ENCODE results near the gene PYROXD2. TPM values are rescaled to one million over a fixed set of nuclear protein-coding genes. Genes with fewer than 3 reads are reported as not detected.

PYROXD2 gene
- polyA plus RNA-seq, 1 donor from 2014 or later = 0.11 TPM

DNA sequence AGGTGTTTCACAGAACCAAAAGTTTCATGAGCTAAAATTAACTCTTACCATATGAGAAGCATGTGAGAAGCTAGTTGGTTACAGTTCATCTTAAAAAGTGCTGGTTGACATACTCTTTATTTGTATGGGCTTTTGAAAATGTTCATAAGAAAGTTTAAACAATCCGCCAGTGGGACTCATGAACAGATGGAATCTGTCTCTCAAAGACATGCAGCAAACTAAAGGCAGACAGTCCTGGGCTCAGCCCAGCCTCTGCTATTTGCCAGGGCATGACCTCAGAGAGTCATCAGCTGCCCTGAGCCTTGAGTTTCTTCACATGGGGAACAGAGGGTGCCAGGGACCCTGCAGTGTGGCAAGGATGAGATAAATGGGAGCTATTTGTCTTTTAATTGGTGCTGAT is 3.2 kb downstream of the PYROXD2 start:
- Histone ChIP-seq H3K9me2 (ENCODE audit: insufficient read depth, low read length) (no peaks in the 10 kb centered on the region), H3K79me2 (replicated peaks; ENCODE audit: insufficient read depth, low read length) (no peaks in the 10 kb centered on the region), H3K27me3 (ENCODE audit: insufficient read depth, low read depth, low read length) (no peaks in the 10 kb centered on the region), H3K9me3 (ENCODE audit: low read length) (no peaks in the 10 kb centered on the region), H3K9ac (ENCODE audit: low read length) (no peak overlapping the region), H3K4me2 (ENCODE audit: low read length) (no peak overlapping the region), H3F3A (ENCODE audit: insufficient read depth, low read length, poor library complexity, severe bottlenecking) (no peaks in the 10 kb centered on the region), H3K27ac (ENCODE audit: low read length) (no peak overlapping the region), H4K20me1 (ENCODE audit: insufficient read depth) (no peaks in the 10 kb centered on the region), H3K4me3 (ENCODE audit: low read length) (no peak overlapping the region), H3K36me3 (ENCODE audit: insufficient read depth, low read length) (no peaks in the 10 kb centered on the region), H2AFZ (ENCODE audit: low read depth, low read length) (no peak overlapping the region)
- TF ChIP-seq, protein P1, sequence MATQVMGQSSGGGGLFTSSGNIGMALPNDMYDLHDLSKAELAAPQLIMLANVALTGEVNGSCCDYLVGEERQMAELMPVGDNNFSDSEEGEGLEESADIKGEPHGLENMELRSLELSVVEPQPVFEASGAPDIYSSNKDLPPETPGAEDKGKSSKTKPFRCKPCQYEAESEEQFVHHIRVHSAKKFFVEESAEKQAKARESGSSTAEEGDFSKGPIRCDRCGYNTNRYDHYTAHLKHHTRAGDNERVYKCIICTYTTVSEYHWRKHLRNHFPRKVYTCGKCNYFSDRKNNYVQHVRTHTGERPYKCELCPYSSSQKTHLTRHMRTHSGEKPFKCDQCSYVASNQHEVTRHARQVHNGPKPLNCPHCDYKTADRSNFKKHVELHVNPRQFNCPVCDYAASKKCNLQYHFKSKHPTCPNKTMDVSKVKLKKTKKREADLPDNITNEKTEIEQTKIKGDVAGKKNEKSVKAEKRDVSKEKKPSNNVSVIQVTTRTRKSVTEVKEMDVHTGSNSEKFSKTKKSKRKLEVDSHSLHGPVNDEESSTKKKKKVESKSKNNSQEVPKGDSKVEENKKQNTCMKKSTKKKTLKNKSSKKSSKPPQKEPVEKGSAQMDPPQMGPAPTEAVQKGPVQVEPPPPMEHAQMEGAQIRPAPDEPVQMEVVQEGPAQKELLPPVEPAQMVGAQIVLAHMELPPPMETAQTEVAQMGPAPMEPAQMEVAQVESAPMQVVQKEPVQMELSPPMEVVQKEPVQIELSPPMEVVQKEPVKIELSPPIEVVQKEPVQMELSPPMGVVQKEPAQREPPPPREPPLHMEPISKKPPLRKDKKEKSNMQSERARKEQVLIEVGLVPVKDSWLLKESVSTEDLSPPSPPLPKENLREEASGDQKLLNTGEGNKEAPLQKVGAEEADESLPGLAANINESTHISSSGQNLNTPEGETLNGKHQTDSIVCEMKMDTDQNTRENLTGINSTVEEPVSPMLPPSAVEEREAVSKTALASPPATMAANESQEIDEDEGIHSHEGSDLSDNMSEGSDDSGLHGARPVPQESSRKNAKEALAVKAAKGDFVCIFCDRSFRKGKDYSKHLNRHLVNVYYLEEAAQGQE (IDR thresholded peaks at IDR 0.05; ENCODE audit: borderline replicate concordance) = no peak
- TF ChIP-seq EP300 (conservative IDR thresholded peaks at IDR 0.05; ENCODE audit: poor library complexity, severe bottlenecking) = no peak
- no peak for TF ChIP-seq POLR2AphosphoS5 (IDR thresholded peaks at IDR 0.05)
- no peak for TF ChIP-seq SMC3 (conservative IDR thresholded peaks at IDR 0.05; ENCODE audit: poor library complexity)
- no peak for TF ChIP-seq TAF1 (IDR thresholded peaks at IDR 0.05; ENCODE audit: low read depth)
- TF ChIP-seq, protein P2, sequence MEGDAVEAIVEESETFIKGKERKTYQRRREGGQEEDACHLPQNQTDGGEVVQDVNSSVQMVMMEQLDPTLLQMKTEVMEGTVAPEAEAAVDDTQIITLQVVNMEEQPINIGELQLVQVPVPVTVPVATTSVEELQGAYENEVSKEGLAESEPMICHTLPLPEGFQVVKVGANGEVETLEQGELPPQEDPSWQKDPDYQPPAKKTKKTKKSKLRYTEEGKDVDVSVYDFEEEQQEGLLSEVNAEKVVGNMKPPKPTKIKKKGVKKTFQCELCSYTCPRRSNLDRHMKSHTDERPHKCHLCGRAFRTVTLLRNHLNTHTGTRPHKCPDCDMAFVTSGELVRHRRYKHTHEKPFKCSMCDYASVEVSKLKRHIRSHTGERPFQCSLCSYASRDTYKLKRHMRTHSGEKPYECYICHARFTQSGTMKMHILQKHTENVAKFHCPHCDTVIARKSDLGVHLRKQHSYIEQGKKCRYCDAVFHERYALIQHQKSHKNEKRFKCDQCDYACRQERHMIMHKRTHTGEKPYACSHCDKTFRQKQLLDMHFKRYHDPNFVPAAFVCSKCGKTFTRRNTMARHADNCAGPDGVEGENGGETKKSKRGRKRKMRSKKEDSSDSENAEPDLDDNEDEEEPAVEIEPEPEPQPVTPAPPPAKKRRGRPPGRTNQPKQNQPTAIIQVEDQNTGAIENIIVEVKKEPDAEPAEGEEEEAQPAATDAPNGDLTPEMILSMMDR (IDR thresholded peaks at IDR 0.05; ENCODE audit: poor library complexity, severe bottlenecking) = no peak
- no peak for TF ChIP-seq EZH2 (IDR thresholded peaks at IDR 0.05; ENCODE audit: borderline replicate concordance, insufficient read depth, low read length, poor library complexity, severe bottlenecking)

DNA sequence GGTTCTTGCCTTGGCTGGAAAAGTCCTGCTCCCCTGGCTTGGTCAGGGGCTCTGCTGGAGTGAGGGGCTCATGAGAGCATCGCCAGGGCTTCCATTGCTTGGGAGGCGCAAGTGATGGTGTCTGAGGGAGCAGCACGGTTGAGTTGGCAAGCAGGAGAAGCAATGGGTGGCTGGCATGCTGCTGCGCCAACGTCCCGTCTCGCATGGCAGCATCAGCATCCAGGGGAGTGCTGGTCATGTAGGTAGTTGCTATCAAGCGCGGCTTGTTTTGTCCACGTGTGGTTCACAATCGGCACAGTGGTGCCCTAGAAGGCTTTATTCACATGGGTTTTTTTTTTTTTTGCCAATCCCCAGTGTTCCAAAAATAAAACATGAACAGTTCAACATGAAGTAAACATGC is 3.8 kb downstream of the PYROXD2 start:
- H3F3A ChIP-seq (ENCODE audit: insufficient read depth, low read length, poor library complexity, severe bottlenecking) = no peaks in the 10 kb centered on the region
- H3K27me3 ChIP-seq (ENCODE audit: insufficient read depth, low read depth, low read length) = no peaks in the 10 kb centered on the region
- no peak overlapping the region for H3K27ac ChIP-seq (ENCODE audit: low read length)
- H3K36me3 ChIP-seq (ENCODE audit: insufficient read depth, low read length) = no peaks in the 10 kb centered on the region
- H2AFZ ChIP-seq (ENCODE audit: low read depth, low read length) = no peak overlapping the region
- no peaks in the 10 kb centered on the region for H3K9me2 ChIP-seq (ENCODE audit: insufficient read depth, low read length)
- no peaks in the 10 kb centered on the region for H3K9me3 ChIP-seq (ENCODE audit: low read length)
- H3K9ac ChIP-seq (ENCODE audit: low read length) = no peak overlapping the region
- H3K4me3 ChIP-seq (ENCODE audit: low read length) = no peak overlapping the region
- H3K79me2 ChIP-seq (replicated peaks; ENCODE audit: insufficient read depth, low read length) = no peaks in the 10 kb centered on the region
- no peak for TF ChIP-seq EP300 (conservative IDR thresholded peaks at IDR 0.05; ENCODE audit: poor library complexity, severe bottlenecking)
- TF ChIP-seq TAF1 (IDR thresholded peaks at IDR 0.05; ENCODE audit: low read depth) = no peak
- TF ChIP-seq RAD21 (conservative IDR thresholded peaks at IDR 0.05) = no peak
- TF ChIP-seq MXI1 (conservative IDR thresholded peaks at IDR 0.05; ENCODE audit: poor library complexity, severe bottlenecking) = no peak
- TF ChIP-seq POLR2AphosphoS5 (IDR thresholded peaks at IDR 0.05) = no peak
- TF ChIP-seq SMC3 (conservative IDR thresholded peaks at IDR 0.05; ENCODE audit: poor library complexity) = no peak
- TF ChIP-seq EZH2 (IDR thresholded peaks at IDR 0.05; ENCODE audit: borderline replicate concordance, insufficient read depth, low read length, poor library complexity, severe bottlenecking) = no peak
- TF ChIP-seq, protein P2 (IDR thresholded peaks at IDR 0.05; ENCODE audit: poor library complexity, severe bottlenecking) = no peak
- TF ChIP-seq, protein P1 (IDR thresholded peaks at IDR 0.05; ENCODE audit: borderline replicate concordance) = no peak
- H3K4me2 ChIP-seq (ENCODE audit: low read length) = no peak overlapping the region
- no peaks in the 10 kb centered on the region for H4K20me1 ChIP-seq (ENCODE audit: insufficient read depth)

Data from neural cell (in vitro differentiated cells).